ENCODE results near the gene ST3GAL3. TPM values are rescaled to one million over a fixed set of nuclear protein-coding genes. Genes with fewer than 3 reads are reported as not detected.

ST3GAL3 gene
- total RNA-seq, 1 donor from 2014 or later: 9.9 TPM

GRCh38 chr1:43850591-43851233, 143.4 kb downstream of the ST3GAL3 start:
- no peak for DNase-seq (ENCODE audit: low read depth in 2 of 2)

GRCh38 chr1:43851561-43852338, 144.4 kb downstream of the ST3GAL3 start:
- DNase-seq (ENCODE audit: low read depth in 2 of 2): no peak

- peak; percentile 72 to 91 for DNase-seq (ENCODE audit: low read depth in 2 of 2)
Measured at GRCh38 chr1:43853161-43853921, 146.0 kb downstream of the ST3GAL3 start.

GRCh38 chr1:43854473-43854872, 147.1 kb downstream of the ST3GAL3 start:
- DNase-seq (ENCODE audit: low read depth in 2 of 2): peak in 1 of 2 donors; percentile 30

GRCh38 chr1:43856188-43856587, 148.9 kb downstream of the ST3GAL3 start:
- no peak for DNase-seq (ENCODE audit: low read depth in 2 of 2)

- DNase-seq (ENCODE audit: low read depth in 2 of 2): no peak
Measured at GRCh38 chr1:43857163-43857562, 149.8 kb downstream of the ST3GAL3 start.

- DNase-seq (ENCODE audit: low read depth in 2 of 2): peak in 1 of 2 donors; percentile 23
Measured at GRCh38 chr1:43858324-43858723, 151.0 kb downstream of the ST3GAL3 start.

- DNase-seq (ENCODE audit: low read depth in 2 of 2): peak; percentile 64 to 81
Measured at GRCh38 chr1:43861337-43861736, 154.0 kb downstream of the ST3GAL3 start.

- no peak for DNase-seq (ENCODE audit: low read depth in 2 of 2)
Measured at GRCh38 chr1:43861988-43862735, 154.8 kb downstream of the ST3GAL3 start.

- DNase-seq (ENCODE audit: low read depth in 2 of 2): no peak
Measured at GRCh38 chr1:43864111-43865045, 157.0 kb downstream of the ST3GAL3 start.

GRCh38 chr1:43866201-43866600, 158.9 kb downstream of the ST3GAL3 start:
- no peak for DNase-seq (ENCODE audit: low read depth in 2 of 2)

GRCh38 chr1:43867976-43868740, 160.8 kb downstream of the ST3GAL3 start:
- peak in 1 of 2 donors; percentile 11 for DNase-seq (ENCODE audit: low read depth in 2 of 2)

GRCh38 chr1:43868741-43869067, 161.4 kb downstream of the ST3GAL3 start:
- DNase-seq (ENCODE audit: low read depth in 2 of 2): peak; percentile 40 to 51

- DNase-seq (ENCODE audit: low read depth in 2 of 2): no peak
Measured at GRCh38 chr1:43870306-43870705, 163.0 kb downstream of the ST3GAL3 start.

- no peak for DNase-seq (ENCODE audit: low read depth in 2 of 2)
Measured at GRCh38 chr1:43871181-43871910, 164.0 kb downstream of the ST3GAL3 start.

GRCh38 chr1:43872280-43872679, 164.9 kb downstream of the ST3GAL3 start:
- DNase-seq (ENCODE audit: low read depth in 2 of 2): no peak

GRCh38 chr1:43873851-43874250, 166.5 kb downstream of the ST3GAL3 start:
- DNase-seq (ENCODE audit: low read depth in 2 of 2): no peak

- no peak for DNase-seq (ENCODE audit: low read depth in 2 of 2)
Measured at GRCh38 chr1:43874716-43875115, 167.4 kb downstream of the ST3GAL3 start.

- DNase-seq (ENCODE audit: low read depth in 2 of 2): no peak
Measured at GRCh38 chr1:43875331-43875730, 168.0 kb downstream of the ST3GAL3 start.
